Sigmoid colon (tissue), 4 donors: ENCODE measurements around the gene OR2M3.

ENCODE experiments used
- CTCF ChIP-seq, 4 experiments: fragments of 450-650 bp in 3 of 4; fragments of 200-600 bp in 1 of 4; IDR thresholded peaks; one replicate each; pipeline ENCODE4 v1.5.1; 2016 to 2019; ENCODE audit warnings: antibody characterized with exemption in 4 of 4, mild to moderate bottlenecking in 3 of 4, moderate library complexity in 2 of 4
- EP300 ChIP-seq, 4 donors: sonication (generic); formaldehyde crosslinking; IDR thresholded peaks; one replicate each; pipeline ENCODE4 v1.6.1; 2017; ENCODE audit warnings: antibody characterized with exemption in 4 of 4
- POLR2A ChIP-seq, 2 donors: fragments of 450-650 bp; IDR thresholded peaks; one replicate each; pipeline ENCODE4 v1.6.1; 2016; ENCODE audit warnings: antibody characterized with exemption in 2 of 2, mild to moderate bottlenecking in 2 of 2, moderate library complexity in 2 of 2
- POLR2AphosphoS5 ChIP-seq, 4 donors: sonication (generic); formaldehyde crosslinking; IDR thresholded peaks; one replicate each; pipeline ENCODE4 v1.6.1; 2017; ENCODE audit warnings: antibody characterized with exemption in 4 of 4

- no peak for TF ChIP-seq CTCF (IDR thresholded peaks at IDR 0.05)
- TF ChIP-seq EP300 (IDR thresholded peaks at IDR 0.05): no peak
- no peak for TF ChIP-seq POLR2A (IDR thresholded peaks at IDR 0.05)
- TF ChIP-seq POLR2AphosphoS5 (IDR thresholded peaks at IDR 0.05): no peak
These were observed 31.9 kb upstream of the OR2M3 start for GRCh38 chr1:248165186-248165585.
